Epidermal melanocyte (primary cell): ENCODE results near the gene GPC6.

ENCODE experiments used
- DNase-seq: peaks from one replicate; pipeline ENCODE4 v3.0.0; 2011; ENCODE audit warnings: low spot score; ENCODE audit not compliant: insufficient read length

The GPC6 gene

DNA sequence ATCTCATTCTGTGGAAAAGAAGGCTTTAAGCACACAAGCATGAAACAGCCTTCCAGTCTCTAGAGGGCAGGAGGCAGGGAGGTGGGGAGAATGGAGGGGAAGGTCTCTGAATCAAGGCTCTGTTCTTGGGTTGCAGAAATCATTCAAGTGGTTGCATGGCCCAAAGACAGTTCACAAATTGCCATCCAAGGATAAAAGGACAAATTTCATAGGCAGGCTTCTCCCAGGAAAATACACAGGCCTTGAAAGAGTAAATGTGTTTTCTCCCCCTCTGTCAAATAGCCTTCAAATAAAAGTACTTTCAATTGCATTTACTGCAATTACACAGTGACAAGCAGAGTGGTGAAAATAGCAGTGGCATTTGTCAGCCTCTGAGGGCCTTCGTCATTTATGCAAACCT is 802.0 kb downstream of the GPC6 start:
- DNase-seq: peak; percentile 36

DNA sequence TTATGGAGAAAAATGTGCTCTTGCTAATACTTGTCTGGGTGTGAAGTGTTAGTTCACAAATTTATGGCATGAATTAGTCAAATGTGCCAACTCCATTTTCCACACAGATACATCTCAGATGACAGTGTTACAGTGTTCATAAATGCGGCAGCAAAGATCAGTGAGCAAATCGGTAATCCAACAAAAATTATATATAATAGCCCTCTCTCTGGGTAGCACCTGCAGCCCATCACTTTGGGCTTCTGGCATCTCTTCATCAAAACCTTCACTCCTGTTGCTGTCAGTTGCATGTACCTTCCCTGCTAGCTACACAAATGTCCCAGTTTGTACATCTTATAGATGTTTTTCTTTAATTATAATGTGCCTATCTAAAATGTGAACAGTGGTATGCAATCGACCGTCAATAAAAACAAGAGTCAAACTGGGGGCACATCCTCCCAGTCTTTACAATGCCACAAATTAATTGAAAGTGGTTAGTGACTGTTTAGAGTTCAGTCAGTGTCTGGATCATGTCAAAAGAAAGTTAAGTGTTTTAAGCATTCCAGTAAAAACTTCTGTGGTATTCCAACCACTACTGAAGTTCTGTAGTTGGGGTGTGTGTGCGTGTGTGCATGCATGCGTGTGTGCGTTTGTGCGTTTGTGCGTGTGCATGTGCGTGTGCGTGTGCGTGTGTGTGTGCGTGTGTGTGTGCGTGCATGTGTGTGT is 804.0 kb downstream of the GPC6 start:
- no peak for DNase-seq

DNA sequence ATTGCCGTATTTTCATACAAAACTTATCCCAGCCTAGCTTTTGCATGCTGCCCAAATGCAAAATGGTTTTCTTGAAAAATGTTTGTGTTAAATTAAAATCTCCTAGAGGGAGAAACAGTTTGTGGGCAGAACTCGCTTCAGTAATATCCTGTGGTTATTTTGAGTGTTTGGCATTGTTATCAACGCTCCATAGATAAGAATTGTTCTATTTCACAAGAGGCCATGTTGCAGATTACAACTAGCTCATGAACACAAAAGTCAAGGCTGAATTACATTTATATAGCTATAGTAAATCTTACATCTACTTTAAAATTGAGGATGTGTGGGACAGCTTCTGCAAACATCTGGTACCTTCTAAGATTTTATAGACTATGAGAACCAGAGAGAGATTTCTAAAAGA is 805.0 kb downstream of the GPC6 start:
- no peak for DNase-seq

DNA sequence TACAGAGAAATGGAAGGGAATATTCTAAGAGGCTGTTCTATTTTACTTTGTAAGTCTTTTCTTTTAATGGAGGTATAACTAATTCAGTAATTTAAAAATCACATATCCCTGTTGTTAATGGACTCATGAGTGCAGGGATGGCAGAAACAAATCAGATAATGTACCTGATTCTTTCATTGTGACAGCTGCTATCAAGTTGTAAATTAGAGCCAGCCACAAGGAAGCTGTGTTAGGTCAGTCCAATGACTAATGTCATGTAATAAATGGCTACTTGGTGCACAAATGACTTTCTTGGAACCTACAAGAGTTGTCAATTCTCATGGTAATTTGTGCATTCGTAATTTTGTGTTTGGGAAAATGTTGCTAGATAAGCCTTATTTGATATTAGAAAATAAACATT is 806.5 kb downstream of the GPC6 start:
- DNase-seq: no peak

DNA sequence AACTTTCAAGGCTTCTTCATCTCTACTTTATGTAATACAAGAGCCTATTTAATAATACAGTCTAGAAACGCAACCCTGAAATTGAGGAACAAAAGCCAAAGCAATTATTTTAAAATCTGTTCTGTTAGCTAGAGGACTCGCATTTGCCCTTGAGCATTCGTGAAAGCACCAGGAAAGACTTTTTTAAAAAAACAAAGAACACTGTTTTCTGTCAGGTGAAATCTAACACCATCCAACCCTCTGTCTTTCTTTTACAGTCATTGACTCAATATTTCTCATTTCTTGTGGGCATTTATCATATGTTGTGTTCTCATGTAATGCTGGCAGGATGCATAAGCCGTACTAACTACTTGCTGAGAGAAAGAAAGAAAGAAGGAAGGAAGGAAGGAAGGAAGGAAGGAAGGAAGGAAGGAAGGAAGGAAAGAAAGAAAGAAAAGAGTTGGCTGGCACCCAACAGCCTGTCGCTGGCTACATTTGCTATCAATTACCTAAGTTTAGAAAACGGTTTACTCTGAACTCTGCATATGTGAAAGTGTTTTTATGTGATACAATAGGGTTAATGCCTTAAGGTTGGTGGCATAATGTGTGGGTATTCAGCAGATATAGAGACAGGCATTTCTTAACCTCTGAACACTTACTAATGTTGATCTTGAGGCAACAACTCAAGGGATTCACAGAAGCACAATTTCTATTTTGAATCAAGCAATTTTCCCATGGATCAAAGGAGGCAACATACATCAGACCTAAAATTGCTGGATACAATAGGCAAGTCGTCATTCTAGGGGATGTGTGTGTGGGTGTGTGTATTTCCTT is 807.4 kb downstream of the GPC6 start:
- DNase-seq: no peak

DNA sequence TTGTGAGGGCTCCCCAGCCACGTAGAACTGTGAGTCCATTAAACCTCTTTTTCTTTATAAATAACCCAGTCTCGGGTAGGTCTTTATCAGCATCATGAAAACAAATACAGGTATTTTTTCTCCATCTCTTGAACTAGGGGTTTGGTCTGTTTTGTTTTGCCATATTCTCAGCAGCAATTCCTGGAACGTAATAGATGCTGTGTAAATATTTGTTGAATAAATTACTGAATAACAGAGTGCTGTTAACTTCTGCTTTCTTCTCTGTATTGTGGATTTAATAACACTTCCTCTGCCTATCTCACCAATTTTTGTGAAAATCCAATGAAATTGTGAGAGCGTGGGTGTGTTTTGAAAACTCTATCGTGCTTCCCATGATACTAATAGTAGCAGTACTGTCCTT is 823.4 kb downstream of the GPC6 start:
- no peak for DNase-seq

DNA sequence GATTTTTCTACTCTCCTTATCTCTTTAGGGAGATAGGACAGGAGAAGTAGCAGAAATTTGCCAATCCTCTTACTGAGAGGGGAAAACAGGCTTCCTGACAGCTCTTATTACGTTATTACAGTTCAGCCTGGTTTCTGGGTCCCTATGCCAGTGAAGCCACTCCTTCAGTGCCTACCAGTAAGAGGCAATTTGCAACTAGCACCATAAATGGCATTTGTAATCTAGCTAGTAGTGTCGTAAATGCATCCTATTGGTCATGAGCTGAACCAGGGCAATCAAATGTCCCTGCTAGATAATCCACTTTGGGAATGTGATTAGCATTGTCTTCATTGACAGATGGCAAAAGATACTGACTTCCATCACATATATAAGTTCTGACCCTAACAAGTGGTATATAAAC is 824.1 kb downstream of the GPC6 start:
- no peak for DNase-seq

DNA sequence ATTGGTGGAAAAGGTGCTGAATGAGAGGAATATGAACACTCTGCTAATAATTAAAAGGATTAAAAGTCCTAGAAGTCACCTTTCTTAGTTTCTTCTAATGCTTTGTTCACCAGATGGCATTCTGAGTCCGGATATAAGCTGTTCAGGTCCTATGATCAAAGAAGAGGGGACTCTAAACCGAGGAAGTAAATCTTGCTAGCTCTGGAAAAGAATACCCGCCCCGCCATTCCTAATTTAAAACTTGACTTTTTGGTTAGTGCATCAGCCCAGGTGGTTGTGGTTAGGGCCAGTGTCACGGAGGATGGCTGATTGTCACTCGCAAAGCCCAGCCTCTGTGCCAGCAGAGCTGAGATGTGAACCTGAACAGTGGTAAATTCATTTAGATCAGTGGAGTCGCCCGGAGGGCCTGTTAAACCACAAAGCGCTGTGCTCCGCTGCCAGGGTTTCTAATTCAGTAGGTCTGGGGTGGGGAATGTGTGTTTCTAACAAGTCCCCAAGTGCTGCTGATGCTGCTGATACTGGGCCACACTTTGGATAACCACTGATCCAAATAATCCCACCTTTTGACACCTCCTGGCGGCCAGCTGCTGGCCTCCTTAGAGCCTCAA is 827.5 kb downstream of the GPC6 start:
- DNase-seq: no peak

DNA sequence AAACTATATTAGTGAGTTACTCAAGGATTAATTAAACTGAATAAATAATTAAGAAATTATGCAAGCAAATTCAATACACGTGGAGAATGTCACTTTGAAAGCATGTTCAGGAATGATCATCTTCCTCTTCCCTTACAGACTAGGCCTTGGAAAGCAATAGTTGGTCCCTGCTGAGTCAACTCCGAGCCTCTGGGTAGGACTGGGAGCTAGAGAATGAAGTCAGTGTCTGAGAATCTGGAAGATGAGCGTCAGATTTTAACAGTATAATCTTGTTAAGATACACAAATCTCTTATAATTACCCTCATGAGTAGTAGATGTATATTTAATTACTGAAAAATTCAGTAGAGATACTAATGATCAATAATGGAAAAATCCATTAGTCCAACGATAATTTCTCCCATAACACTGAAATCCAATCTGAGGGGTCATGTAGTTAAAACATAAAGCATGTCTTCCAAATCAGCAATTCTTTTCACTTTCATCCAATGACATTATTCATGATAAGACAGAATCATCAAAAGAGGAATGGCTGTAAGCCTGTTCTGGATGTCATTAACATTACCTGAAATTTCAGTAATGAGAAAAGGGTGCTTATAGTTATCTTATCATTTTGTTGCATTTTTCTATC is 829.9 kb downstream of the GPC6 start:
- DNase-seq: no peak

DNA sequence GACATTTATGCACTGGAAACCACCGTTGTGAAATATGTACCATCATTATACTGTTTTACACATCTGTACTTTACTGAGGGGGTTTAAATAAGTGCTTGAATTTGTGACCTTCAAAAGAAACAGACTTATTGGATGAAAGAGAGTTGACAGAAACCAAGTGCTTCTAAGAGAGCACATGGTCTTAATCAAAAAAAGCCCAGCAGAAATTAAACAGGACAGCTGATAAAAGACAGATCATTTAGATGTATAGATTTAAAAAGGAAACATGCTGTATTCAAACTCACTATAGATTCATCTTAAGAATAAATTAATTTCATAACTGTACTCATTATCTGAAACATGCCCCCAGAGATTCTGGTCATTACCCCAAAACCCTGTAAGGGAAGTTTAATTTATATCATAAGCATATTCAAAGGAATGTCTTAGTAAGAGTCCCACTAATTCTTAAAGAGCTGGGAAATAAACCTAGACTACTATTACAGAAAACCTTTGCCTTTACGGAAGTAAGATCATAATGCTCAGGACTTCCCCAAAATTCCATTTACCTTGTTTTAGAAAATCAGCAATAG is 831.1 kb downstream of the GPC6 start:
- no peak for DNase-seq

DNA sequence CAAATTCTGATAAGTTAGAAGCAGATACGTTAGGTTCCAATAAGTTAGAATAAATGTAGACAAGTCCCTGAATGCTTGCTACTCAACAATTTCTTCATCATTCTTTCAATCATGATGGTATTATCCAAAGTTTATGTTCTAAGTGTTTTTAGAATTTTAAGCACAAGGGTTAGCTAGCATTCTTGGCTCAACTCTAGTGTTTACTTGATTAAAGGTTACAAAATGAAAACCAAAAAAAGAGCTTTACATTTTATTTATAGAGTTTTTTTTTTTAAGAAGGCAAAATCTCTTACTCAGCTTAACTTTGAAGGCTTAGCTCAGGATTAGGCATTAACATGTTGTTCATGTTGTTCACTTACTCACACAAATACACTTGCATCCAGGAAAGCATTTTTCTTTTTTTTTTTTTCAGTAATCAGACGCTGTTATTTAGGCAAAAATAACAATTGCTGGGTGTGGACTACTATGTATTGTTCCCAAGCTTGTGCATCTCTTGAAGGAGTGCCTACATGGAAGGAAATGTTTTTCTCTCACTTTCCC is 832.3 kb downstream of the GPC6 start:
- no peak for DNase-seq

DNA sequence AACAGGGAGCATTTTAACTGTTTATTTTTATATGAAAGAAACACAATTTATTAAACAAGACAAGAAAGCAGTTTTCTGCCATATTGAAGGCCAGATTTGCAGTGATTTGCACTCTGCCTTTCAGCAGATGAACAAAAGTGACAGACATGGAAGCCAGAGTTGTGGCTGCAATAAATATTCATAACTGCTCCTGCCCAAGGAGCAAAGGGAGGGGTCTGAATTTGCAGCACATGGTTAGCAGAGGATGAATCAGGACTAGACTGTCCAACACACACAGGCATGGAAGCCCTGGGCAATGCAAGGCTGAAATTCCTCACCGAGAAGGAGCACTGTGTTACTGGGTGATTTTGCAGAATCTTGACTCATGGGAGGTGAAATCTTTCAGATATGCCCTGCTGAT is 834.7 kb downstream of the GPC6 start:
- no peak for DNase-seq

DNA sequence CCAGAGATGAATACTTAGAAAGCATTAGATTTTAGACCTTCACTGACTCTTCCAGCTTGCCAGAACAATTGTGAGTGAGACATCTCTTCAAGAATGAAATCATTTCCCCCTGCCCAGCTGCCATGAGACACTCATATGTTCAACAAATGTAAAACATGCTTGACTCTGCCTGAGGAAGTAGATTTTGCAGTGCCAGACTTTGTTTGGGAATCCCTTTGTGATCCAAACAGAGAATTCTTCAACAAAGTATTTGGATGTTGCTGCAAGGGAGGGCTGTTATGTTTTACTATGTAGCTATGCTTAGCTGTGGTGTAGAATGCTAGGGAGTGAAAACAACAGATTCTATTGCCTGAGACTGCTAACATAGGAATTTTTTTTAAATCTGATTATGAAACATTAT is 836.5 kb downstream of the GPC6 start:
- no peak for DNase-seq

DNA sequence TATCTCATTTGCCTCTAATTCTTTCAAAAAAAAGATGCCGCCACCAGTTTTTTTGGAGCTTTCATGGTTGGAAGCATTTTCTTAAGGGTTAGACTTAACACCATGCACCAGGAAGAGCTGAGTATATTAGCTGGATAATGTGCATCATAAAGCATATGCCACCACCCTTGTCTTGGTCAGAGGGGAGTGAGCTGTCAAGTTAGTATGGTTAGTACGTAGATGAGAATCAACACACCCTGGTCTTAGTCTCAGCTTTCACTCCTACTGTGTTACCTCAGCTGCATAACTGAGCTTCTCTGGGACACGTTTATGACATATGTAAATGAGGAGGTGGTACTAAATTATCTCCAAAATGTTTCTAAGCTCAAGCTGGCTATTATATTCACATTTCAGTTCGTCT is 837.2 kb downstream of the GPC6 start:
- DNase-seq: no peak

DNA sequence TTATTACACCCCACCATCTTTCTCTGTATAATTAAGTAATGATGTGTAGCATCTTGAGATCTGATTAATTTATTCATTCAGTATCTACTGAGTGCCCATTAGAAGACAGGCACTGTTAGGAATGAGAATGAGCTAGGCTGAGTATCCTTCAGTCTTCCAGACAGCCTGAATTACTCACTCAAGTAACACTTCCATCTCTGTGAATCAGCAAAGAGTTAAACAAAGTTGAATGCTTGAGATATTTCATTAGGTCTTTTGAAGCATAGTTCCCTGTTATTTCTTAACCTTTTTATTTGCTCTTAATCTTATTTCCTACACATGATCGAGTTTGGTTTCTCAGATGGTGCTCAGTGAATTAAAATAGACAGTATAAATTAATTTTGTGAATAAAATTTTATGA is 839.1 kb downstream of the GPC6 start:
- no peak for DNase-seq

DNA sequence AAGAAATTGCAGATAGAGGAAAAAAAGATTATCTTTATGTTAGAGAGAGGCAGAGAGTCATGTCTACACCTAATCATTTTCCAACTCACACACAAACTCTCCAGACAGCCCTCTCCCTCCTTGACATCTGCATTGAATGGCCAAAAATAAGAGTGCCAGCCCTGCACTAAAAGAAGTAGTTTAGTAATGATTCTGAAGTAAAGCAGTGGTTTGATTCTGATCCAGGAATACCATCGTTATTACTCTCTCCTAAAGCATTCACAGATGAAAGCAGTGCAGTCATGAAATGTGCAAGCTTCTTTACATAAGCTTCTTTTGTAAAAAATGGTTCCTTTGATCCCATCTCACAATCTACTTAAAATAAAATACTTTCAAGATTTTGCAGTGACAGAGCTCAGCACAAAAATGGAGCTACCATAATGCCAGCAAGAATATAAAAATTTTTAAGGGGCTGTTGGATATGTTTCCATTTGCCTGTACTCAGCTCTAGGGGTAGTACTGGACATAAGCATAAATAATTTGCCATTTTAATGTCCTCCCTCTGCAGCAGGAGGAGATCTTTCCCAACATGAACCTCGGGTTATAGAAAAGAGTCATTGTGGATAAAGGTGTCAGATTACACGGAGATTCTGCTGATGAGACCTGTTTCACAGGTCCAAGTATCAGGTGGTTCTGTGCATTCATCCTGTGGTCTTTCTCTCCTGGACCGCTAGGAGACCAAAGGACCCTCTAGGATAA is 846.6 kb downstream of the GPC6 start:
- DNase-seq: no peak

DNA sequence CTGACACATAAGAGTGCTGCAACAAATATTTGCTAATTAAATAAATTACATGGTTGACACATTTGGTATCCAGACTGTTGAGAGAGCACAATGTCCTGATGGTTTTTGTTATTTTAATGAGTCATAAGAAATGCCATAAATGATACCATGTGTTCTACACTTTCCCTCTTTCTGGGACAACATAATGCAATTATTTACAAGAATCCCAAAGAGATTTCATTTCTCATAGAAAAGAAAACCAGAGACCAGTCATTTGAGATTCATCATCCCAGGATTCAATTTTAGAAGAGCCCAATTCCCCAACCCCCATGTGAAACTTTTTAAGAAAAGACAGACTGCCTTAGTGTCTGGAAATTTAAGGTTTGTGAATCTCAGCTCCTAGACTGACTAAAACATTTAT is 853.3 kb downstream of the GPC6 start:
- peak; percentile 34 for DNase-seq

DNA sequence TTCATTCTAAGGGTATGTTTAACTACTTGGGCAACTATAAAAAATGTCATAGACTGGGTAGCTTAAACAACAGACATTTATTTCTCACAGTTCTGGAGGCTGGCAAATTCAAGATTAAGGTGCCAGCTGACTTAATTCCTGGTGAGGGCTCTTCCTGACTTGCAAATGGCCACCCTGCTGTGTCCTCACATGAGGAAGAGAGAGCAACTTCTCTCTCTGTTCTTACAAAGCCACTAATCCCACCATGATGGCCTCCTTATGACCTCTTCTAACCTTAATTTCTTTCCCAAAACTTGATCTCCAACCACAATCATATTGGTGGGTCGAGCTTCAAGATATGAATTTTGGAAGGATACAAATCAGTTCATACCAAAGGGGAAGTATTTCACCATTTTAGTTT is 853.9 kb downstream of the GPC6 start:
- no peak for DNase-seq

DNA sequence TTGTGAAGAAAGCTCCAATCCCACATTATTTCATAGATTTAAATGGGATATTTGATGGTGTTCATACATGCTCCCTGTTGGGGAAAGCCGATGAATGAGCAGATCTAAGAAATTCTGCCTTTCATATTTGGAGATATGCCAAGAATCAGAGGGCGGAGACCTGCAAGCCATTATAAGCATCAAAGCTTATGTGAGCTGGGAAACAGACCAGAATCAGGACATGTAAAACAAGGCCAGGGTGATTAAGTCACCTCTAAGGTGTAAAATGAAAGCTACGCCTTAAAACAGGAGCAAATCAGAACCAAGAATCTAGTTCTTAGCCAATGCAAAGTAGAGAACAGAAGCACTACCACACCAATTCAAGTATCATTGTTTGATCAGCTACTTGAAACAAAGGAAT is 860.5 kb downstream of the GPC6 start:
- no peak for DNase-seq

DNA sequence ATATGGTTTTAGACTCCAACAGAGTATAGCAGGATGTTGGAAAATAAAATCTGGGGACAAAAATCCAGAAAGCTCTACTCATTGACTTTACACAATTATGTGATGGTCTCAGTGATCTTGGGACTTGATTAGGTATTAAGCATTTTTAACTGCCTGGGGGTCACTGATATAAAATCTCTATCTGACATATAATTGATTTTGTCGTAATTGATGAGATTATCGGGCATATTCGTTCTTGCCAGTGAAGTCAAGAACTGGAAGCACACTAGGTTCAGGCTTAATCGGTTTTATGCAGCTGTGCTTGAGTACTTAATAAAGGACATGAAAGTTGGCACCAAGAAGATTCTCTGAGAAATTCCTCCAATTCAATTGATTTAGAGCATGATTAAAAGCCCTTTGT is 862.1 kb downstream of the GPC6 start:
- DNase-seq: no peak
